Gastrocnemius medialis (tissue), 4 donors: ENCODE data around the gene ZFAND6. TPM values are rescaled to one million over a fixed set of nuclear protein-coding genes. Genes with fewer than 3 reads are reported as not detected.
"Not testable (repeated sequence)": the region's sequence is repeated elsewhere in the genome, so short reads cannot be mapped to it uniquely, and the experiment has no call there.

Source experiments
- ATAC-seq, 2 donors: fragments of 150-250 bp; one replicate each; pipeline ENCODE4 v1.9.1; 2016
- DNase-seq, 2 donors: peaks; one replicate each; pipeline ENCODE4 v3.0.0-alpha.2; 2019
- H3K27ac ChIP-seq, 4 donors: fragments of 200-600 bp; sonication (generic); 1 replicate in 1 of 4; 2 replicates in 3 of 4; pipeline ENCODE4 v1.5.1; 2016 to 2018; ENCODE audit warnings: mild to moderate bottlenecking in 2 of 4, moderate library complexity in 1 of 4
- H3K27me3 ChIP-seq, 3 donors: fragments of 200-600 bp; sonication (generic) in 2 of 3; 1 replicate in 1 of 3; 2 replicates in 2 of 3; pipeline versions ENCODE4 v1.5.1 to v1.6.0; 2016 to 2019; ENCODE audit warnings: mild to moderate bottlenecking in 1 of 3, moderate library complexity in 1 of 3
- H3K36me3 ChIP-seq, 2 donors: fragments of 200-600 bp; sonication (generic) in 1 of 2; one replicate each; pipeline ENCODE4 v1.5.1; 2017 to 2018
- H3K4me1 ChIP-seq, 2 donors: fragments of 200-600 bp; sonication (generic) in 1 of 2; one replicate each; pipeline ENCODE4 v1.5.1; 2016 to 2017; ENCODE audit warnings: mild to moderate bottlenecking in 2 of 2
- H3K4me3 ChIP-seq, 4 donors: fragments of 200-600 bp; sonication (generic) in 3 of 4; 1 replicate in 1 of 4; 2 replicates in 3 of 4; pipeline ENCODE4 v1.5.1; 2016 to 2019; ENCODE audit warnings: mild to moderate bottlenecking in 2 of 4
- H3K9me3 ChIP-seq, 3 donors: fragments of 200-600 bp; sonication (generic) in 2 of 3; 1 replicate in 1 of 3; 2 replicates in 2 of 3; pipeline ENCODE4 v1.5.1; 2016 to 2019
- POLR2A ChIP-seq, 2 donors: fragments of 450-650 bp; IDR thresholded peaks; one replicate each; pipeline ENCODE4 v1.6.1; 2017; ENCODE audit warnings: antibody characterized with exemption in 2 of 2, mild to moderate bottlenecking in 2 of 2, moderate library complexity in 2 of 2
- in situ Hi-C, 4 donors: fragments of 200-750 bp; cut with MboI; loops; one replicate each; pipeline versions ENCODE4 v1.15.0 to v1.8.0; 2017; ENCODE audit warnings: low sequenced_read_pairs in 4 of 4
- intact Hi-C: fragments of 100-400 bp; cut with DNase I; formaldehyde crosslinking; loops from one replicate; pipeline ENCODE4 v1.15.1; 2023; ENCODE audit warnings: low total_unique reads
- total RNA-seq, 4 donors: library from RNA; depleted of rRNA; stranded (reverse); fragments of >200 nt; gene quantifications; one replicate each; pipeline versions ENCODE4 v1.1.0 to v1.2.3, GENCODE V29; 2016
- TF ChIP-seq, protein P1 (sequence below), 5 experiments: fragments of 450-650 bp in 3 of 5; fragments of 200-600 bp in 2 of 5; sonication (generic) in 2 of 5; IDR thresholded peaks in 4 of 5; conservative IDR thresholded peaks in 1 of 5; 1 replicate in 4 of 5; 2 replicates in 1 of 5; pipeline ENCODE4 v1.5.1; 2016 to 2019; ENCODE audit warnings: antibody characterized with exemption in 5 of 5, mild to moderate bottlenecking in 3 of 5, moderate library complexity in 3 of 5

The ZFAND6 gene
- total RNA-seq, 4 donors from 2014 or later = 95.4 to 196 (median 146) TPM

DNA sequence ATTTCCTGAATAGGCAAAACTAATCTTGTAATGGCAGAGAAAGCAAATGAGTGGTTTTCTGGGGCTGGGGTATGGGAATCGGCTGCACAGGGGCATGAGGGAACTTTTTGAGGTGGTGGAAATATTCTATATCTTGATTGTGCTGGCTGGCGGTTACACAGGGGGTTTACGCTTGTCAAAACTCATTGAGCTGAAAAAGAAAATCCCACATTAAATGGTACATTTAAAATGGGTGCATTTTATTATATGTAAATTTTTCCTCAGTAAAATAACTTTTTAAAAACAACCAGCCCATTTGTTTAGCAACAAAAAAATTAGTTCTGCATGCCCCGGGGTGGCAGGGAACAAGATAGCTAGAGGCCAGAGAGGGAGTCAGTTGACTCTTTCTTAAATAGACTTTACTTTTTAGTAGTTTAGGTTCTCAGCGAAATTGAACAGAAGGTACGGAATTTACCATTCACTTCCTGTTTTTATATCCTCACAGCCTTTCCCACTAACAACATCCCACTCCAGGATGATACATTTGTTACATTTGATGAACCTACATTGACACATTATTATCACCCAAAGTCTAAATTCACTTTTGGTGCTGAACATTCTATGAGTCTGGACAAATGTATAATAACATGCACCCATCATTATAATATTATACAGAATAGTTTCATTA lies 47.3 kb upstream of the ZFAND6 start:
- no peak for ATAC-seq
- Histone ChIP-seq H3K36me3 (no peaks in the 10 kb centered on the region), H3K9me3 (no peaks in the 10 kb centered on the region), H3K27me3 (no peaks in the 10 kb centered on the region), H3K27ac (no peak overlapping the region), H3K4me3 (no peak overlapping the region), H3K4me1 (no peaks in the 10 kb centered on the region)
- TF ChIP-seq POLR2A (IDR thresholded peaks at IDR 0.05) = no peak
- TF ChIP-seq, protein P1, sequence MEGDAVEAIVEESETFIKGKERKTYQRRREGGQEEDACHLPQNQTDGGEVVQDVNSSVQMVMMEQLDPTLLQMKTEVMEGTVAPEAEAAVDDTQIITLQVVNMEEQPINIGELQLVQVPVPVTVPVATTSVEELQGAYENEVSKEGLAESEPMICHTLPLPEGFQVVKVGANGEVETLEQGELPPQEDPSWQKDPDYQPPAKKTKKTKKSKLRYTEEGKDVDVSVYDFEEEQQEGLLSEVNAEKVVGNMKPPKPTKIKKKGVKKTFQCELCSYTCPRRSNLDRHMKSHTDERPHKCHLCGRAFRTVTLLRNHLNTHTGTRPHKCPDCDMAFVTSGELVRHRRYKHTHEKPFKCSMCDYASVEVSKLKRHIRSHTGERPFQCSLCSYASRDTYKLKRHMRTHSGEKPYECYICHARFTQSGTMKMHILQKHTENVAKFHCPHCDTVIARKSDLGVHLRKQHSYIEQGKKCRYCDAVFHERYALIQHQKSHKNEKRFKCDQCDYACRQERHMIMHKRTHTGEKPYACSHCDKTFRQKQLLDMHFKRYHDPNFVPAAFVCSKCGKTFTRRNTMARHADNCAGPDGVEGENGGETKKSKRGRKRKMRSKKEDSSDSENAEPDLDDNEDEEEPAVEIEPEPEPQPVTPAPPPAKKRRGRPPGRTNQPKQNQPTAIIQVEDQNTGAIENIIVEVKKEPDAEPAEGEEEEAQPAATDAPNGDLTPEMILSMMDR (IDR thresholded peaks at IDR 0.05 in 4 of 5, conservative IDR thresholded peaks at IDR 0.05 in 1 of 5) = no peak
- DNase-seq = no peak
- intact Hi-C loops (no loop called here), in situ Hi-C loops (no loop called here)

DNA sequence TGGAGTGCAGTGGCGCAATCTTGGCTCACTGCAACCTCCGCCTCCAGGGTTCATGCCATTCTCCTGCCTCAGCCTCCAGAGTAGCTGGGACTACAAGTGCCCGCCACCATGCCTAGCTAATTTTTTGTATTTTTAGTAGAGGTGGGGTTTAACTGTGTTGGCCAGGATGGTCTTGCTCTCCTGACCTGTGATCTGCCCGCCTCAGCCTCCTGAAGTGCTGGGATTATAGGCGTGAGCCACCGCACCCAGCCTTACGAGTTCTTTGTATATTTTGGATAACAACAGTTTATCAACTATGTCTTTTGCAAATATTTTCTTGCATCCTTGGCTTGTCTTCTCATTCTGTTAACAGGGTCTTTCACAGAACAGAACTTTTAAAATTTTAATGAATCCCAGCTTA lies 45.3 kb upstream of the ZFAND6 start:
- H3K36me3 ChIP-seq, H3K4me1 ChIP-seq, in situ Hi-C loops, H3K9me3 ChIP-seq, DNase-seq, H3K27me3 ChIP-seq, H3K27ac ChIP-seq, intact Hi-C loops, ATAC-seq, H3K4me3 ChIP-seq: not testable (repeated sequence)

DNA sequence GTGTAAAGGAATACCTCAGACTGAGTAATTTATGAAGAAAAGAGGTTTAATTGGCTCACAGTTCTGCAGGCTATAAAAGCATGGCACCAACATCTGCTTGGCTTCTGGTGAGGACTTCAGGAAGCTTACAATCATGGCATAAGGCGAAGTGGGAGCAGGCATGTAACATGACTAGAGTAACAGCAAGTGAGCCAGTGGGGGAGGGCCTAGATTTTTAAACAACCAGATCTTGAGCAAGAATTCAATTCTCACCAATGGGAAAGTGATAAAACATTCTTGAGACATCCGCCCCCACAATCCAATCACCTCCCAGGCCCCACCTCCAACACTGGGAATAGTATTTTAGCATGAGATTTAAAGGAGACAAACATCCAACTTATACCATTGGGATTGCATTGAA lies 44.3 kb upstream of the ZFAND6 start:
- H3K4me1 ChIP-seq = no peaks in the 10 kb centered on the region
- in situ Hi-C loops (no loop called here), intact Hi-C loops (no loop called here)
- no peaks in the 10 kb centered on the region for H3K9me3 ChIP-seq
- no peak overlapping the region for H3K27ac ChIP-seq
- H3K4me3 ChIP-seq = no peak overlapping the region
- DNase-seq = no peak
- ATAC-seq = no peak
- H3K27me3 ChIP-seq = no peaks in the 10 kb centered on the region
- no peaks in the 10 kb centered on the region for H3K36me3 ChIP-seq
- no peak for TF ChIP-seq POLR2A (IDR thresholded peaks at IDR 0.05)
- TF ChIP-seq, protein P1 (IDR thresholded peaks at IDR 0.05 in 4 of 5, conservative IDR thresholded peaks at IDR 0.05 in 1 of 5) = no peak

DNA sequence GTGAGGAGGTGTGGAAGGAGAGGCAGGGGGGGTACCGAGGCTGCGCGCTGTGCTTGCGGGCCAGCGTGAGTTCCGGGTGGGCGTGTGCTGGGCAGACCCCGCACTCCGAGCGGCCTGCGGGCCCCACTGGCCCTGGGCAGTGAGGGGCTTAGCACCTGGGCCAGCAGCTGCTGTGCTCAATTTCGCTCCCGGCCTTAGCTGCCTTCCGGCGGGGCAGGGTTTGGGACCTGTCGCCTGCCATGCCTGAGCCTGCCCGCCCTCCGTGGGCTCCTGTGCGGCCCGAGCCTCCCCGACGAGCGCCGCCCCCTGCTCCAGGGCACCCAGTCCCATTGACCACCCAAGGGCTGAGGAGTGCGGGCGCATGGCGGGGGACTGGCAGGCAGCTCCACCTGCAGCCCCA lies 43.0 kb upstream of the ZFAND6 start:
- intact Hi-C loops, DNase-seq, H3K4me3 ChIP-seq, in situ Hi-C loops, H3K9me3 ChIP-seq, H3K36me3 ChIP-seq, H3K27ac ChIP-seq, ATAC-seq, H3K27me3 ChIP-seq, H3K4me1 ChIP-seq: not testable (repeated sequence)

DNA sequence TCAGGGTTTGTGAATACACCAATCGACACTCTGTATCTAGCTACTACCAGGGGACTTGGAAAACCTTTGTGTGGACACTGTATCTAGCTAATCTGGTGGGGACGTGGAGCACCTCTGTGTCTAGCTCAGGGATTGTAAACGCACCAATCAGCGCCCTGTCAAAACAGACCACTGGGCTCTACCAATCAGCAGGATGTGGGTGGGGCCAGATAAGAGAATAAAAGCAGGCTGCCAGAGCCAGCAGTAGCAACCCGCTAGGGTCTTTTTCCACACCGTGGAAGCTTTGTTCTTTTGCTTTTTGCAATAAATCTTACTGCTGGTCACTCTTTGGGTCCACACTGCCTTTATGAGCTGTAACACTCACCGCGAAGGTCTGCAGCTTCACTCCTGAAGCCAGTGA lies 42.3 kb upstream of the ZFAND6 start:
- H3K36me3 ChIP-seq, H3K4me3 ChIP-seq, H3K9me3 ChIP-seq, ATAC-seq, intact Hi-C loops, H3K27me3 ChIP-seq, H3K4me1 ChIP-seq, in situ Hi-C loops, H3K27ac ChIP-seq, DNase-seq: not testable (repeated sequence)

DNA sequence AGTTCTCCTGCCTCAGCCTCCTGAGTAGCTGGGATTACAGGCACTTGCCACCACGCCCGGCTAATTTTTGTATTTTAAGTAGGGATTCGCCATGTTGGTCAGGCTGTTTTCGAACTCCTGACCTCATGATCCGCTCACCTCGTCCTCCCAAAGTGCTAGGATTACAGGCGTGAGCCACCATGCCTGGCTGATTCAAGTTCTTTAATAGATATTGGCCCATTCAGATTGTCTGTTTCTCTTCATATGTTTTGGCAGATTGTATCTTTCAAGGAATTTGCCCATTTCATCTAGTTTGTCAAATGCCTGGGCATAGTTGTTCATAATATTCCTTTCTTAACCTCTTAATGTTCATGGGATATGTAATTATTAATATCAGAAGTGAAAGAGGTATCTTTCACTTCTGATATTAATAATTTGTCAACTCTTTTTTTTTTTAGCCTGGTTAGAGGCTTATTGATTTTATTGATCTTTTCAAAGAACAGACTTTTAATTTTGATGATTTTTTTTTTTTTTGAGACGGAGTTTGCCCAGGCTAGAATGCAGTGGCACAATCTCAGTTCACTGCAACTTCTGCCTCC lies 40.2 kb upstream of the ZFAND6 start:
- in situ Hi-C loops (no loop called here), intact Hi-C loops (no loop called here)
- no peak overlapping the region for H3K4me3 ChIP-seq
- H3K9me3 ChIP-seq = no peaks in the 10 kb centered on the region
- ATAC-seq (no peak), DNase-seq (no peak)
- TF ChIP-seq POLR2A (IDR thresholded peaks at IDR 0.05) = no peak
- TF ChIP-seq, protein P1 (IDR thresholded peaks at IDR 0.05 in 4 of 5, conservative IDR thresholded peaks at IDR 0.05 in 1 of 5) = no peak
- H3K36me3 ChIP-seq = no peaks in the 10 kb centered on the region
- H3K27me3 ChIP-seq = no peaks in the 10 kb centered on the region
- no peaks in the 10 kb centered on the region for H3K4me1 ChIP-seq
- H3K27ac ChIP-seq = no peak overlapping the region

DNA sequence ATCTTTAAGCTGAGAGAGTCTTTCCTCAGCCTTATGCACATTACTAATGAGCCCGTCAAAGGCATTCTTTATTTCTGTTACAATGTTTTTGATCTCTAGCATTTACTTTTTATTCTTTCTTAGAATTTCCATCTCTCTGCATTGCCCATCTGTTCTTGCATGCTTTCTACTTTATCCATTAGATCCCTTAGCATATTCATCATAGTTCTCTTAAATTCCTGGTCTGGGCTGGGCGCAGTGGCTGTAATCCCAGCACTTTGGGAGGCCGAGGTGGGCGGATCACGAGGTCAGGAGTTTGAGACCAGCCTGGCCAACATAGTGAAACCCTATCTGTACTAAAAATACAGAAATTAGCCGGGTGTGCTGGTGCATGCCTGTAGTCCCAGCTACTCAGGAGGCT lies 39.3 kb upstream of the ZFAND6 start:
- ATAC-seq, H3K4me1 ChIP-seq, H3K27ac ChIP-seq, H3K4me3 ChIP-seq, H3K36me3 ChIP-seq, H3K9me3 ChIP-seq, H3K27me3 ChIP-seq, DNase-seq, intact Hi-C loops, in situ Hi-C loops: not testable (repeated sequence)
